Breast epithelium (tissue), 4 donors: ENCODE data around the gene GPR153. TPM values are rescaled to one million over a fixed set of nuclear protein-coding genes. Genes with fewer than 3 reads are reported as not detected.

ENCODE experiments used
- DNase-seq, 2 donors: peaks; one replicate each; pipeline ENCODE4 v3.0.0-alpha.2; 2019; ENCODE audit warnings: low spot score in 2 of 2
- H3K27ac ChIP-seq, 2 donors: fragments of 200-600 bp; sonication (generic) in 1 of 2; one replicate each; pipeline ENCODE4 v1.5.1; 2016 to 2019; ENCODE audit warnings: mild to moderate bottlenecking in 1 of 2
- H3K27me3 ChIP-seq, 2 donors: fragments of 200-600 bp; sonication (generic) in 1 of 2; one replicate each; pipeline versions ENCODE4 v1.5.1 to v1.6.0; 2017 to 2019; ENCODE audit warnings: control low read depth in 1 of 2, mild to moderate bottlenecking in 1 of 2
- H3K36me3 ChIP-seq: fragments of 200-600 bp; one replicate; pipeline ENCODE4 v1.5.1; 2019
- H3K4me1 ChIP-seq, 2 donors: fragments of 200-600 bp; sonication (generic); one replicate each; pipeline ENCODE4 v1.5.1; 2016 to 2019; ENCODE audit warnings: control low read depth in 1 of 2
- H3K4me3 ChIP-seq, 3 donors: fragments of 200-600 bp; sonication (generic); 1 replicate in 2 of 3; 2 replicates in 1 of 3; pipeline ENCODE4 v1.5.1; 2016 to 2019; ENCODE audit warnings: mild to moderate bottlenecking in 3 of 3, moderate library complexity in 2 of 3
- H3K9me3 ChIP-seq, 2 donors: fragments of 200-600 bp; sonication (generic) in 1 of 2; one replicate each; pipeline ENCODE4 v1.5.1; 2016 to 2019; ENCODE audit warnings: control low read depth in 1 of 2
- POLR2A ChIP-seq: fragments of 450-650 bp; IDR thresholded peaks from one replicate; pipeline ENCODE4 v1.6.1; 2016; ENCODE audit warnings: antibody characterized with exemption, mild to moderate bottlenecking, moderate library complexity
- POLR2AphosphoS5 ChIP-seq, 3 donors: sonication (generic); formaldehyde crosslinking; IDR thresholded peaks; one replicate each; pipeline ENCODE4 v1.6.1; 2017; ENCODE audit warnings: antibody characterized with exemption in 3 of 3
- intact Hi-C: fragments of 100-400 bp; cut with DNase I; formaldehyde crosslinking; loops from one replicate; pipeline ENCODE4 v1.15.1; 2023; ENCODE audit warnings: low total_unique reads
- total RNA-seq, 3 donors: library from RNA; depleted of rRNA; stranded (reverse); fragments of >200 nt; gene quantifications; one replicate each; pipeline ENCODE4 v1.1.0, GENCODE V29; 2016
- TF ChIP-seq, protein P1 (sequence below), 3 donors: fragments of 450-650 bp; IDR thresholded peaks; one replicate each; pipeline ENCODE4 v1.5.1; 2016 to 2017; ENCODE audit warnings: antibody characterized with exemption in 3 of 3, mild to moderate bottlenecking in 3 of 3, moderate library complexity in 3 of 3

The GPR153 gene
- total RNA-seq, 3 donors from 2014 or later = 5.4 to 34.6 (median 6.6) TPM

DNA sequence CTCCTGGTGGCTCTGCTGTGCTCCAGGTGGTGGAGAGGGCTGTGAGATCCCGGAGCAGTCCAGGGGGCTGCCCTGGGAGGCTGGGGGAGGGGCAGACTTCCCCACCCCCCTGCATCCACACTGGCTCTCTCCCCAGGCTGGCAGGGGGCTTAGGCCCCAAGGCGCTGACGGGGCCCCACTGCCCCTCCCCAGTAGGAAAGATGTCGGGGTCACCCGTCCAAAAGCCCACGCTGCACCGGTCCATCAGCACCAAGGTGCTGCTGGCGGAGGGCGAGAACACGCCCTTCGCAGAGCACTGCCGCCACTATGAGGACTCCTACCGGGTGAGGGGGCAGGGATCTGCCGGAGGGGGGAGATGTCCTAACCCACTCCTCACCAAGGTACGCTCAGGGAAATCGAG lies 49.2 kb downstream of the GPR153 start:
- intact Hi-C loops = loop anchor here (1.0 kb wide), 1 partner anchor 33 kb away; no protein-coding TSS in a partner anchor
- Histone ChIP-seq H3K4me3 (no peak overlapping the region), H3K27me3 (no peaks in the 10 kb centered on the region), H3K36me3 (no peaks in the 10 kb centered on the region), H3K4me1 (no peaks in the 10 kb centered on the region), H3K9me3 (no peaks in the 10 kb centered on the region), H3K27ac (no peak overlapping the region)
- no peak for DNase-seq
- TF ChIP-seq POLR2A = no peak
- TF ChIP-seq, protein P1, sequence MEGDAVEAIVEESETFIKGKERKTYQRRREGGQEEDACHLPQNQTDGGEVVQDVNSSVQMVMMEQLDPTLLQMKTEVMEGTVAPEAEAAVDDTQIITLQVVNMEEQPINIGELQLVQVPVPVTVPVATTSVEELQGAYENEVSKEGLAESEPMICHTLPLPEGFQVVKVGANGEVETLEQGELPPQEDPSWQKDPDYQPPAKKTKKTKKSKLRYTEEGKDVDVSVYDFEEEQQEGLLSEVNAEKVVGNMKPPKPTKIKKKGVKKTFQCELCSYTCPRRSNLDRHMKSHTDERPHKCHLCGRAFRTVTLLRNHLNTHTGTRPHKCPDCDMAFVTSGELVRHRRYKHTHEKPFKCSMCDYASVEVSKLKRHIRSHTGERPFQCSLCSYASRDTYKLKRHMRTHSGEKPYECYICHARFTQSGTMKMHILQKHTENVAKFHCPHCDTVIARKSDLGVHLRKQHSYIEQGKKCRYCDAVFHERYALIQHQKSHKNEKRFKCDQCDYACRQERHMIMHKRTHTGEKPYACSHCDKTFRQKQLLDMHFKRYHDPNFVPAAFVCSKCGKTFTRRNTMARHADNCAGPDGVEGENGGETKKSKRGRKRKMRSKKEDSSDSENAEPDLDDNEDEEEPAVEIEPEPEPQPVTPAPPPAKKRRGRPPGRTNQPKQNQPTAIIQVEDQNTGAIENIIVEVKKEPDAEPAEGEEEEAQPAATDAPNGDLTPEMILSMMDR (IDR thresholded peaks at IDR 0.05) = no peak
- no peak for TF ChIP-seq POLR2AphosphoS5 (IDR thresholded peaks at IDR 0.05)

DNA sequence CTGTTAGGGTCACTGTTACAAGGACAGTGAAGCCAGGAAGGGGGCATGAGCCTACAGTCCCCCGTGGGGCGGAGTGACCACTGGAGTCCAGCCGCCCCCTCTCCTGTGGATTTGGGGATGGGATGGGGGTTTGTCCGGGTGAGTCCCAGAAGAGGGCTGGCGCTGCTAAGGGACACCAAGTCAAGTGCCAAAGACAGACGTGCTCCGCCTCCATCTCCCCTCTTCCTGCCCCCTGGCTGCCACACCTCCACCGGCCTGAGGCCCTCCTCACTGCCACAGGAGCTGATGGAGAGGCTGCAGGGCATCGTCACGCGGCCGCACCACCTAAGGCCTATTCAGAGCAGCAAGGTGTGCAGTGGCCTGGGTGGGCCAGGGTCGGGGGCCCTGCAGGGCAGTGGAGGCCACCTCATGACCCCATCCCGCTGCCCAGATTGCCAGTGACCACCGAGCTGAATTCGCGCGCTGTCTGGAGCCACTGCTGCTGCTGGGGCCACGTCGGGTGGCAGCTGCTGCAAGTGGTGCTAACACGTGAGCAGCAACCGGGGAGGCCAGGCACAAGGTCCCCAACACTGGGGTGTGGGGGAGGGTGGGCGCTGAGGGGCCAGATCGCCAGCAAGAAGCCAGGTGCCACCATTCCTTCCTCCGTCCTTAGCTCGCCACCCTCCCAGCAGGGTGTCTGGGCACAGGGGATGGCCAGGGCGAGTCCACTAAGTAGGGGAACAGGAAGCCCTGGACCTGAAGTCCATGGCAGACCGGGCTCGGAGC lies 50.1 kb downstream of the GPR153 start:
- TF ChIP-seq POLR2AphosphoS5 (IDR thresholded peaks at IDR 0.05) (no peak), POLR2A (no peak)
- TF ChIP-seq, protein P1 (IDR thresholded peaks at IDR 0.05) = no peak
- Histone ChIP-seq H3K4me1 (peaks cover 0 to 3% of the 10 kb centered on the region in 2 donors), H3K27me3 (no peaks in the 10 kb centered on the region), H3K36me3 (no peaks in the 10 kb centered on the region), H3K4me3 (no peak overlapping the region), H3K27ac (no peak overlapping the region), H3K9me3 (no peaks in the 10 kb centered on the region)
- intact Hi-C loops = no loop called here
- DNase-seq = no peak

GRCh38 chr1:6209661-6210580 lies 51.0 kb downstream of the GPR153 start:
- no peak for DNase-seq
- no peaks in the 10 kb centered on the region for H3K36me3 ChIP-seq
- TF ChIP-seq POLR2AphosphoS5 (IDR thresholded peaks at IDR 0.05) (no peak), POLR2A (no peak)
- TF ChIP-seq, protein P1 (IDR thresholded peaks at IDR 0.05) = no peak
- intact Hi-C loops = no loop called here
- H3K4me1 ChIP-seq = peaks cover 3% of the 10 kb centered on the region in 2 donors
- no peak overlapping the region for H3K27ac ChIP-seq
- no peaks in the 10 kb centered on the region for H3K9me3 ChIP-seq
- no peaks in the 10 kb centered on the region for H3K27me3 ChIP-seq
- peak overlapping the region in 2 of 3 donors; percentile 55 to 72 for H3K4me3 ChIP-seq

DNA sequence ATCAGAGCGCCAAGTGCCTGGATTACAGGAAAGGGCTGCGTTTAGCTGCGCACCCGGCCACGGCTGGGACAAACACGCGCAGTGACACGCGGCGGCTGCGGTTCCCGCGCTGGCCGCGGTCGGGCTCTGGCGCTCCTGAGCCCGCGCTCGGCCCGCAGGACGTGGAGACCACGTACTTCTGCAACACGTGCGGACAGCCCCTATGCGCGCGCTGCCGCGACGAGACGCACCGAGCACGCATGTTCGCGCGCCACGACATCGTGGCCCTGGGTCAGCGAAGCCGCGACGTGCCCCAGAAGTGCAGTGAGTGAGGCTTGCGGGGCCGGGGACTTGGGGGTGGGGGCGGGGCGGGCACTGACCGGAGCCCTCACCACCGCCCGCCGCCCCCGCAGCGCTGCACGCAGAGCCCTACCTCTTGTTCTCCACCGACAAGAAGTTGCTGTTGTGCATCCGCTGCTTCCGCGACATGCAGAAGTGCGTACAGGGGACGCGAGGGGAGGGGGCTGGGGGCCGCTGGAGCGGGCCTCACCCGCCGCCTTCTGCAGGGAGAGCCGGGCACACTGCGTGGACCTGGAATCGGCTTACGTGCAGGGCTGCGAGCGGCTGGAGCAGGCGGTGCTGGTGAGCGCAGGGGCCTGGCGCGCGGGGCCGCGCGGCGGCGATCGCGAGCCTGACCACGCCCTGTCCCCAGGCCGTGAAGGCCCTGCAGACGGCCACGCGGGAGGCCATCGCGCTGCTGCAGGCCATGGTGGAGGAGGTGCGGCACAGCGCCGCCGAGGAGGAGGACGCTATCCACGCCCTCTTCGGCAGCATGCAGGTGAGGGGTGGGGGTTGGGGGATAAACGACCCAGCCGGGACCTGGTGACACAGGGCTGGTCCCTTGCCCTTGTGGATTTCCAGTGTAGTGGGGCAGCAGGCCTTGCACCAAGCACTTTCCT lies 51.9 kb downstream of the GPR153 start:
- no peak for TF ChIP-seq POLR2AphosphoS5 (IDR thresholded peaks at IDR 0.05)
- no peak for TF ChIP-seq POLR2A
- TF ChIP-seq, protein P1 (IDR thresholded peaks at IDR 0.05) = peak in 2 of 3 donors; percentile 47 to 56
- Histone ChIP-seq H3K4me3 (peak overlapping the region; percentile 37 to 72 (median 55)), H3K27me3 (no peaks in the 10 kb centered on the region), H3K4me1 (peaks cover 3% of the 10 kb centered on the region in 2 donors), H3K36me3 (no peaks in the 10 kb centered on the region), H3K9me3 (no peaks in the 10 kb centered on the region), H3K27ac (no peak overlapping the region)
- DNase-seq = no peak
- intact Hi-C loops = no loop called here
